Measurements from ENCODE around the gene NUP214. TPM values are rescaled to one million over a fixed set of nuclear protein-coding genes. Genes with fewer than 3 reads are reported as not detected.
"Not testable (repeated sequence)": the region's sequence is repeated elsewhere in the genome, so short reads cannot be mapped to it uniquely, and the experiment has no call there.

The NUP214 gene
- polyA plus RNA-seq, 1 donor: 27.1 TPM

- DNase-seq (ENCODE audit: low read depth): no peak
These were observed 35.2 kb downstream of the NUP214 start for GRCh38 chr9:131160416-131161112.

GRCh38 chr9:131161585-131161984 lies 36.2 kb downstream of the NUP214 start:
- DNase-seq (ENCODE audit: low read depth): no peak

- DNase-seq (ENCODE audit: low read depth): no peak
These were observed 37.5 kb downstream of the NUP214 start for GRCh38 chr9:131162886-131163285.

- no peak for DNase-seq (ENCODE audit: low read depth)
These were observed 40.1 kb downstream of the NUP214 start for GRCh38 chr9:131165523-131165922.

GRCh38 chr9:131167146-131167692 lies 41.8 kb downstream of the NUP214 start:
- no peak for DNase-seq (ENCODE audit: low read depth)

- no peak for DNase-seq (ENCODE audit: low read depth)
These were observed 42.5 kb downstream of the NUP214 start for GRCh38 chr9:131167936-131168335.

- no peak for DNase-seq (ENCODE audit: low read depth)
These were observed 44.3 kb downstream of the NUP214 start for GRCh38 chr9:131169563-131170240.

- DNase-seq (ENCODE audit: low read depth): no peak
These were observed 48.6 kb downstream of the NUP214 start for GRCh38 chr9:131173995-131174394.

GRCh38 chr9:131174681-131175239 lies 49.4 kb downstream of the NUP214 start:
- DNase-seq (ENCODE audit: low read depth): no peak

GRCh38 chr9:131177898-131178297 lies 52.5 kb downstream of the NUP214 start:
- no peak for DNase-seq (ENCODE audit: low read depth)

GRCh38 chr9:131178382-131178781 lies 53.0 kb downstream of the NUP214 start:
- peak; percentile 24 for DNase-seq (ENCODE audit: low read depth)

GRCh38 chr9:131178926-131179325 lies 53.5 kb downstream of the NUP214 start:
- DNase-seq (ENCODE audit: low read depth): no peak

GRCh38 chr9:131179561-131180219 lies 54.3 kb downstream of the NUP214 start:
- no peak for DNase-seq (ENCODE audit: low read depth)

- DNase-seq (ENCODE audit: low read depth): no peak
These were observed 55.1 kb downstream of the NUP214 start for GRCh38 chr9:131180454-131180853.

GRCh38 chr9:131181091-131181681 lies 55.8 kb downstream of the NUP214 start:
- no peak for DNase-seq (ENCODE audit: low read depth)

- DNase-seq (ENCODE audit: low read depth): no peak
These were observed 60.5 kb downstream of the NUP214 start for GRCh38 chr9:131185924-131186323.

- DNase-seq (ENCODE audit: low read depth): no peak
These were observed 61.2 kb downstream of the NUP214 start for GRCh38 chr9:131186622-131187021.

GRCh38 chr9:131187957-131188356 lies 62.6 kb downstream of the NUP214 start:
- no peak for DNase-seq (ENCODE audit: low read depth)

- DNase-seq (ENCODE audit: low read depth): no peak
These were observed 63.6 kb downstream of the NUP214 start for GRCh38 chr9:131188976-131189375.

- no peak for DNase-seq (ENCODE audit: low read depth)
These were observed 64.8 kb downstream of the NUP214 start for GRCh38 chr9:131190191-131190590.

- not testable (repeated sequence) for DNase-seq (ENCODE audit: low read depth)
These were observed 65.6 kb downstream of the NUP214 start for GRCh38 chr9:131191032-131191431.

- DNase-seq (ENCODE audit: low read depth): no peak
These were observed 66.5 kb downstream of the NUP214 start for GRCh38 chr9:131191857-131192256.
